Endothelial cell of umbilical vein (primary cell): ENCODE results near the gene PTCD1. TPM values are rescaled to one million over a fixed set of nuclear protein-coding genes. Genes with fewer than 3 reads are reported as not detected.

ENCODE experiments used
- BruUV-seq: library from RNA; stranded (reverse); fragments of 400-500 nt; replicated peaks from 2 replicates; lab custom pipeline; 2021; lab: Mats Ljungman, UMichigan
- CTCF ChIA-PET: fragments of 300-600, 350-600 bp; sonication (Branson Sonifier 250); formaldehyde crosslinking; loops from one replicate; lab custom pipeline; 2021; ENCODE audit warnings: antibody characterized with exemption, inconsistent platforms; lab: Charles Lee
- POLR2A ChIA-PET: fragments of 300-600, 350-600 bp; sonication (Branson Sonifier 250); formaldehyde crosslinking; loops from one replicate; lab custom pipeline; 2021; ENCODE audit warnings: antibody characterized with exemption, inconsistent platforms; lab: Charles Lee
- DNase-seq: peaks from one replicate; pipeline ENCODE4 v3.0.0-alpha.2; 2011; ENCODE audit warnings: low read depth, low spot score
- FAIRE-seq: peaks from 2 replicates; lab custom pipeline; 2011; peaks lifted over from hg19 to GRCh38; lab: Jason Lieb, UNC
- H2AFZ ChIP-seq: 2 replicates; pipeline ENCODE4 v1.6.0; 2012; ENCODE audit warnings: low read depth, low read length, control low read depth, inconsistent platforms
- H3K27ac ChIP-seq: 2 replicates; pipeline ENCODE4 v1.5.1; 2011; ENCODE audit warnings: low read depth, mild to moderate bottlenecking, control low read depth, low read length, moderate library complexity; ENCODE audit not compliant: insufficient read depth
- H3K27me3 ChIP-seq, 2 experiments: 2 replicates each; pipeline versions ENCODE4 v1.6.0 to v1.6.1; 2011; ENCODE audit warnings: low read length in 2 of 2, mixed read lengths in 1 of 2; ENCODE audit not compliant: control insufficient read depth in 2 of 2, insufficient read depth in 2 of 2
- H3K36me3 ChIP-seq, 2 experiments: 2 replicates in 1 of 2; 3 replicates in 1 of 2; pipeline ENCODE4 v1.5.1; 2011; ENCODE audit warnings: low read length in 2 of 2, mild to moderate bottlenecking in 1 of 2, moderate library complexity in 1 of 2; ENCODE audit not compliant: control insufficient read depth in 2 of 2, insufficient read depth in 2 of 2; ENCODE audit errors: extremely low read depth in 1 of 2
- H3K4me1 ChIP-seq: 3 replicates; pipeline ENCODE4 v1.5.1; 2011; ENCODE audit warnings: mild to moderate bottlenecking, low read length; ENCODE audit not compliant: control insufficient read depth, insufficient read depth; ENCODE audit errors: extremely low read depth
- H3K4me2 ChIP-seq: 2 replicates; pipeline ENCODE4 v1.6.1; 2011; ENCODE audit warnings: low read length, control low read depth, mixed read lengths; ENCODE audit not compliant: insufficient read depth
- H3K4me3 ChIP-seq, 3 experiments: fragments of 200-600 bp in 1 of 3; sonication (generic), shearing (Covaris generic) in 1 of 3; replicated peaks in 1 of 3; 2 replicates each; pipeline ENCODE4 v1.5.1; 2011 to 2016; ENCODE audit warnings: control low read depth in 3 of 3, low read length in 3 of 3, mild to moderate bottlenecking in 2 of 3, inconsistent platforms in 1 of 3, low read depth in 1 of 3, moderate library complexity in 1 of 3; ENCODE audit not compliant: insufficient read depth in 1 of 3
- H3K79me2 ChIP-seq: 2 replicates; pipeline ENCODE4 v1.6.0; 2012; ENCODE audit warnings: low read length, inconsistent platforms; ENCODE audit not compliant: control insufficient read depth, insufficient read depth
- H3K9ac ChIP-seq: replicated peaks from 2 replicates; pipeline ENCODE3; 2011; ENCODE audit warnings: low read length, control low read depth; ENCODE audit not compliant: insufficient read depth; ENCODE audit errors: extremely low read depth
- H3K9me1 ChIP-seq: replicated peaks from 3 replicates; pipeline ENCODE4 v1.6.0; 2011; ENCODE audit warnings: mild to moderate bottlenecking, low read length; ENCODE audit not compliant: control insufficient read depth, insufficient read depth; ENCODE audit errors: extremely low read depth
- H3K9me3 ChIP-seq: replicated peaks from 2 replicates; pipeline ENCODE4 v1.5.1; 2012; ENCODE audit warnings: low read length, inconsistent platforms; ENCODE audit not compliant: control insufficient read depth, insufficient read depth
- H4K20me1 ChIP-seq: replicated peaks from 2 replicates; pipeline ENCODE3; 2011; ENCODE audit warnings: mild to moderate bottlenecking, low read length; ENCODE audit not compliant: control insufficient read depth, insufficient read depth; ENCODE audit errors: extremely low read depth
- EZH2 ChIP-seq: IDR thresholded peaks from 2 replicates; pipeline ENCODE4 v1.6.1; 2012; ENCODE audit warnings: borderline replicate concordance, low read depth, mild to moderate bottlenecking, moderate library complexity, low read length, inconsistent platforms; ENCODE audit not compliant: severe bottlenecking
- FOS ChIP-seq: IDR thresholded peaks from 2 replicates; pipeline ENCODE4 v1.6.1; 2011; ENCODE audit warnings: mild to moderate bottlenecking, low read length, moderate library complexity, borderline replicate concordance; ENCODE audit not compliant: insufficient read depth
- GATA2 ChIP-seq: IDR thresholded peaks from 2 replicates; pipeline ENCODE4 v1.7.0; 2011; ENCODE audit warnings: low read depth, mild to moderate bottlenecking, moderate library complexity, mixed read lengths, low read length; ENCODE audit not compliant: insufficient read length, insufficient read depth
- JUN ChIP-seq: IDR thresholded peaks from 2 replicates; pipeline ENCODE4 v1.6.1; 2011; ENCODE audit warnings: borderline replicate concordance, low read depth; ENCODE audit not compliant: insufficient read length, insufficient read depth
- MYC ChIP-seq: IDR thresholded peaks from one replicate; pipeline ENCODE4 v1.6.1; 2011; ENCODE audit warnings: mild to moderate bottlenecking, low read depth, low read length
- POLR2A ChIP-seq: IDR thresholded peaks from 2 replicates; pipeline ENCODE4 v1.6.1; 2012; ENCODE audit warnings: low read depth, mild to moderate bottlenecking, control low read depth, low read length
- POLR2AphosphoS5 ChIP-seq: IDR thresholded peaks from 2 replicates; pipeline ENCODE4 v1.6.1; 2012; ENCODE audit warnings: low read depth, mild to moderate bottlenecking, control low read depth, low read length, moderate library complexity; ENCODE audit not compliant: insufficient read depth
- dilution Hi-C: fragments of 300-500 bp; cut with MboI; formaldehyde crosslinking; loops from one replicate; pipeline ENCODE4 v1.15.0; 2019; ENCODE audit warnings: low sequenced_read_pairs; ENCODE audit not compliant: extremely low pct_ligation_motif_present
- intact Hi-C: fragments of 100-400 bp; cut with micrococcal nuclease; formaldehyde crosslinking; loops from one replicate; pipeline ENCODE4 v1.10.0; 2022
- polyA plus RNA-seq, 4 experiments: library from polyadenylated mRNA; depleted of rRNA in 3 of 4; stranded (reverse) in 3 of 4; unstranded in 1 of 4; fragments of >200 nt; gene quantifications; 2 replicates each; pipeline versions ENCODE4 v1.2.1 to v1.2.3, GENCODE V29; 2011 to 2012; ENCODE audit warnings: missing spikeins in 1 of 4
- total RNA-seq: library from RNA; stranded (reverse); gene quantifications from 2 replicates; pipeline ENCODE4 v1.2.3, GENCODE V29; 2021
- TF ChIP-seq, protein P1 (sequence below): IDR thresholded peaks from 2 replicates; pipeline ENCODE4 v1.6.1; 2011; ENCODE audit not compliant: insufficient read depth, insufficient read length
- TF ChIP-seq, protein P2 (sequence below), 2 donors: IDR thresholded peaks; 1 replicate in 1 of 2; 2 replicates in 1 of 2; pipeline ENCODE4 v1.5.1; 2011; ENCODE audit warnings: low read length in 2 of 2, mild to moderate bottlenecking in 2 of 2, moderate library complexity in 2 of 2, control low read depth in 1 of 2, inconsistent platforms in 1 of 2, low read depth in 1 of 2; ENCODE audit not compliant: insufficient read depth in 1 of 2; ENCODE audit errors: extremely low read depth in 1 of 2

Gene PTCD1
- total and polyA plus RNA-seq, 2 donors (not counting 3 experiments of a cell fraction or from before 2014, with no cell fraction given): 3.8 to 9.6 TPM

DNA sequence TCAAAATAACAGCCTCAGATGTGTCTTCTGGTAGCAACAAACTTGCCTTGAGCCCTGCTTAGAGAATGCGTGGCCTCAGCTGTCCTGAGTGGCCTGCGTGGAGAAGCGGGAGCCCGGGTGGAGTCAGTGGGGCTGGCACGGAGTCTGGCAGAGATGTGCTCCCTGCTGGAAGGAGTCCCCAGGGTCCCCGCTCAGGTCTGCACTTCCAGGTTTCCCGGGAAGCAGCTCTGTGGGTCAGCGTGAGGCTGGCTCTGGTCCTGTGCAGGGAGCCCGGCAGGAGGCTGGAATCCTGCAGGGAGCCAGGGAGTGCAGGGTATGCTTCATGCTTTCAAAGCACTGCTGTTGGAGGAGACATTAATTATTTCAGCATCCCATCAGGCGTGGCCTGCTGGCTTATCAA is 10.3 kb upstream of the PTCD1 start:
- H3K9me1 ChIP-seq: no peaks in the 10 kb centered on the region
- ChIA-PET POLR2A (no interaction called here), CTCF (no interaction called here)
- H2AFZ ChIP-seq: no peak overlapping the region
- dilution Hi-C loops (no loop called here), intact Hi-C loops (no loop called here)
- H3K4me3 ChIP-seq: no peak overlapping the region
- no peaks in the 10 kb centered on the region for H3K27me3 ChIP-seq
- no peak for DNase-seq
- no TSS peak for BruUV-seq
- H3K27ac ChIP-seq: no peak overlapping the region
- peaks cover 12 to 52% of the 10 kb centered on the region in 2 experiments for H3K36me3 ChIP-seq
- H3K4me2 ChIP-seq: no peak overlapping the region
- H3K79me2 ChIP-seq: no peaks in the 10 kb centered on the region
- H3K9ac ChIP-seq: no peak overlapping the region
- TF ChIP-seq MYC (no peak), POLR2A (no peak), GATA2 (no peak), EZH2 (no peak), POLR2AphosphoS5 (no peak), JUN (no peak), FOS (no peak)
- TF ChIP-seq, protein P1, sequence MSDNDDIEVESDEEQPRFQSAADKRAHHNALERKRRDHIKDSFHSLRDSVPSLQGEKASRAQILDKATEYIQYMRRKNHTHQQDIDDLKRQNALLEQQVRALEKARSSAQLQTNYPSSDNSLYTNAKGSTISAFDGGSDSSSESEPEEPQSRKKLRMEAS: no peak
- TF ChIP-seq, protein P2, sequence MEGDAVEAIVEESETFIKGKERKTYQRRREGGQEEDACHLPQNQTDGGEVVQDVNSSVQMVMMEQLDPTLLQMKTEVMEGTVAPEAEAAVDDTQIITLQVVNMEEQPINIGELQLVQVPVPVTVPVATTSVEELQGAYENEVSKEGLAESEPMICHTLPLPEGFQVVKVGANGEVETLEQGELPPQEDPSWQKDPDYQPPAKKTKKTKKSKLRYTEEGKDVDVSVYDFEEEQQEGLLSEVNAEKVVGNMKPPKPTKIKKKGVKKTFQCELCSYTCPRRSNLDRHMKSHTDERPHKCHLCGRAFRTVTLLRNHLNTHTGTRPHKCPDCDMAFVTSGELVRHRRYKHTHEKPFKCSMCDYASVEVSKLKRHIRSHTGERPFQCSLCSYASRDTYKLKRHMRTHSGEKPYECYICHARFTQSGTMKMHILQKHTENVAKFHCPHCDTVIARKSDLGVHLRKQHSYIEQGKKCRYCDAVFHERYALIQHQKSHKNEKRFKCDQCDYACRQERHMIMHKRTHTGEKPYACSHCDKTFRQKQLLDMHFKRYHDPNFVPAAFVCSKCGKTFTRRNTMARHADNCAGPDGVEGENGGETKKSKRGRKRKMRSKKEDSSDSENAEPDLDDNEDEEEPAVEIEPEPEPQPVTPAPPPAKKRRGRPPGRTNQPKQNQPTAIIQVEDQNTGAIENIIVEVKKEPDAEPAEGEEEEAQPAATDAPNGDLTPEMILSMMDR (IDR thresholded peaks at IDR 0.05; ENCODE audit: extremely low read depth in 1 of 2, insufficient read depth in 1 of 2, low read depth in 1 of 2, low read length in 2 of 2): no peak
- H3K9me3 ChIP-seq: no peaks in the 10 kb centered on the region
- no peaks in the 10 kb centered on the region for H3K4me1 ChIP-seq
- no peak for FAIRE-seq
- no peaks in the 10 kb centered on the region for H4K20me1 ChIP-seq
